ENCODE data around the gene WDR4.
"Not testable (repeated sequence)": the region's sequence is repeated elsewhere in the genome, so short reads cannot be mapped to it uniquely, and the experiment has no call there.

WDR4 gene

DNA sequence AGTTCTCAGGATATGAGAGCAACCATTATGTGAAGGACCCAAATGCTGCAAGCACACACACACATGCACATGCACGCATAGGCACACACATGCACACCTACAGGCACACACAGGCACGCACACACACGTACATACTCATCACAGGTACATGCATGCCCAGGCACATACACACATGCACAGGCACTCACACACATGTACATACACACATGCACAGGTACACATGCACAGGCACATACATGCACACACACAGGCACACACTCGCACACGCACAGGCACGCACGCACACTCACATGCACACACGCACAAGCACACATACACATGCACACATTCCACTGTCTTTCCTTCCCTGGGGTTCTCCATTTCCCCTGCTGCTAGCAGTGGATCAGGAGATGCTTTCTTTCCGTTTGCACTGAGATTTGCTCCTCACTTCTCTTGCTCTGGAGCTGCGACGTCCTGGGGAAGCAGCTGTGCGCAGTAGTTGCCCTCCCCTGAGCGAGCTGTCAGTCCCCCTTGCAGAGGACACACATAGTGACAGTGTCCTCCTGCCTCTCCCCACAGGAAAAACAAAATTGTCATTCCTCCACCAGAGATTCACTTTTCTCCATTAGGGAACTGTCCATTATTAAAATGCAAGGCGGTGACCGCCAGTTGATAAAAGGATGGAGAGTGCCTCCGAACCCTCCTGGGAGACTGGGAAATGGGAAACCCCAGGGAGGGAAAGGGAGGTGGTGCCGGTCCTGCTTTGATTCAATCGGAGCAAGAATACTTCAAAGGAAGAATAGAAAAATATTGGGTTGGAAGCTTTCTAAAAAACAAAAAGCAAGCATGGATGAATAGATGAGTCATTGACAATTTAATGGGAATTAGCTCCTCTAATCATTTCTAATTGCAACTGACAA lies 69.5 kb downstream of the WDR4 start:
- no peak for DNase-seq

DNA sequence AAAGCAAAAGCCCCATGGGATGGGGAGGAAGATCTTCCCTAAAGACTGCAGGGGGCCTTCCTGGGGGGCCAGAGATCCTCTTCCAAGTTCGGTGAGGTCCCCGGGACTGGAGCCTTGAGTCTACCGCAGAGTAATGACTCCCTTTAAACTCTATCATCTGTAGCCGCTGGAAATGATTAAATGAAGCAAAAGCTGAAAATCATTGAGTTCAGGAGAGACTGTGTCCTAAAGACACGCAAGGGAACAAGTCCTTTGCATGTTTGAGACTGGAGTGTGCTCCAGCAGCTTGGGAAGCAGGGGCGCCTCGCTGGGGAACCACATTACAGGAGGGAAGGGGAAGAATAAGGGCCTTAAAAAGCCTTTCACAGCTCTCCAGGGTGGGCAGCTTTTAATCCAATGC lies 70.2 kb downstream of the WDR4 start:
- DNase-seq = no peak

DNA sequence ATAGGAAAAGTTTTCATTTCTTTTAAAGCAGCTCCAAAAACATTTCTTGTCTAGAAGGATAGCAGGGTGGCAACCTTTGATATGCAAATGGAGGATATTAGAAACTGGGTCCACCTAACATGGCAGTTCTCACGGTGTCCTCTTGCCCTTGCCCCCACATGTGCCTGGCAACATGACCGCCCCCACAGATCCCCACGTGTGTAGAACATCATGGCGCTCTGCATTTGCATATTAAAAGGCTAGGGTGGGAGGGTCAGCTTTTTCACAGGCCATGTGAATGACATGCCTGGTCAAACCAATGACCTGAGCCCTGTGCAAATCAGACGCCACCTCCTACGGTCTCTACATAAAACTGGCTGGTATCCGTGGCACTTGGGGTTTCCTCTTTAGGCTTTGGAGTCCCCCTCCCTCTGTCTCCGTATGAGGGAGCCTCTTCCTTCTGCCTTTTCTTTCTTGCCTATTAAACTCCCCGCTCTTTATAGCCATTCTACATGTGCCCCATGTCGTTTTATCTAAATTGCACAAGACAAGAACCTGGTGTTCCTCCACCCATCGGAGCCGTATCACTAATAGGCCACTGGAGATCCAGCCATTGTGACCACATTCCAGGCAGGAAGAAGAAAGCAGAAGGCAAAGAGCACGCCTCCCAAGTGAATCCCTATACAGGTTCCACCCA lies 71.3 kb downstream of the WDR4 start:
- peak; percentile 38 for DNase-seq

DNA sequence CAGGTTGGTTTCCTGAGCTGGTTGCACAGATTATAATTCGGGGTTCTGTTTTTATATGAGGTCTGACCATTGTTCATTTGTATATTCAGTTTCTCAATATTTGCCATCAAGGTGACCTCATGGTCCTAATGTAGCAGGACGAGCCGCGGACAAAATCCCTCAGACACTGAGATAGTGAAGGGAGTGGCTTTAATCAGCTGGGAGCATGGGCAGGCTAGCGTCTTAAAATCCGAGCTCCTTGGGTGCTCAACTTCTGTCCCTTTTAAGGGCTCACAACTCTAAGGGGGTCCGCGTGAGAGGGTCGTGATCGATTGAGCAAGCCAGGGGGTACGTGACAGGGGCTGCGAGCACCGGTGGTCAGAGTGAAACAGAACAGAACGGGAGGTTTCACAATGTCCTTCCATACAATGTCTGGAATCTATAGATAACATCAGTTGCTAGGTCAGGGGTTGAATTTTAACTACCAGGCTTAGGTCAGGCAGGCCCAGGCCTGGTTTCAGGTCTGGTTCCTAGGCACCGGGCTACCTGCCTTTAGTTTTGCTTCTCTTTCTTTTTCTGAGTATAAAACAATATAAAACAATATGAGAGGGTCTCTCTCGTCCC lies 71.9 kb downstream of the WDR4 start:
- not testable (repeated sequence) for DNase-seq

DNA sequence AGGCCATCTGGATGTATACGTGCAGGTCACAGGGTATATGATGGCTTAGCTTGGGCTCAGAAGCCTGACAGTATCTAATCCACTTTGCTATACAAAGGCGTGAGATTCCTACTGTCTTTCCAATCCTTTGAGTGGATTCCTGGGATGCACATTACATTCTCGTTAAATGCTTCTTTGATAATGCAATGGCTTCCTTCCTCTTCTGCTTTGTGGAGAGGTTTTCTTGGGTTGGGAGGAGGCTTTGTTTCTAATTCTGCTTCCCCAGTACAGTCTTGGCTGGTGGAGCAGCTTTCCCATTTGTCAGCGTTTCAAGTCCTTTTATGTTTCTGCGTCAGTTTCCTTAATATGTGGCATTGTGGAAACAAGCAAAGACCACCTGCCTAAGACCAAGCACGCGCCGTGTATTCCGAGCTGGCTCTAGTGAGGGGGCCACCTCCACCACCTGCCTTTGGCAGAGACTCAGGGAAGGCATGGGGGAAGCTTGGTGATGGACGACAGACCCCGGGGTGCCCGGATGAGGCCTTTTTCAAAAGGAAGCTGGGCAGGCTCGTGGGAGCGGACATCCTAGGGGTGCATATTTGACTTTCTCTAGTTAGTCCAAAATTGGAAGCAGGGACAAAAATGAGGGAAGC lies 72.7 kb downstream of the WDR4 start:
- no peak for DNase-seq

DNA sequence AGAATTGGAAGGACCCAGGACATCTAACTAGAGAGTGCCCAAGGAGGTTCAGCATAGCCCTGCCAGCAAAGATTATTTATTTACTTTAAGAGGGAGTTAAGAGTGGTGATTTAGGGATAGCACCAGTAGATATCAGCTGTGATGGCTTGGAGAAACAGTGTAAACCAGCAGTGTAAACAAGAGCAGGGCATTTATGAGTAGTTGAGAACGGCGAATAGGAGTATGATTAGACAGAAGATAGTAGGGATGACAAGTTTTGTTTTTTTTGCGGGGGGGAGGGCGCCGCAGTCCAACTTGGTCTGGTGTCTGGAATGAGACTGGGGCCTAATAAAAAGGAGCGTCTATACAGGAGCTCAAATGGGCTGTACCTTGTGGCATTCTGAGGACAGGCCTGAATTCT lies 77.7 kb downstream of the WDR4 start:
- not testable (repeated sequence) for DNase-seq

DNA sequence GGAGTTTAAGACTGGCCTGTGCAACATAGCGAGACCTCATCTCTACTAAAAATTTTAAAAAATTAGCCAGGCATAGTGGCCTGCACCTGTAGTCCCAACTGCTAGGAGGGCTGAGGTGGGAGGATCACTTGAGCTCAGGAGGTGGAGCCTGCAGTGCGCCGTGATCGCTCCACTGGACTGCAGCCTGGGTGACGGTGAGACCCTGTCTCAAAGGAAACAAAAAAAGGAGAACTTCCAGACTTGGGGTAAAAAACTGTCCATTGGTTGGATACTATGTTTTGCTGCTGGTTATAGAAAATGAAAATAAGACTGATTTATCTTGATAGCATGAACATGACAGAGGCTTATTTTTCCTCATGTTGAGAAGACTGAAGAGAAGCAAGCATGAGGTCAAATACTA lies 79.4 kb downstream of the WDR4 start:
- DNase-seq = no peak

DNA sequence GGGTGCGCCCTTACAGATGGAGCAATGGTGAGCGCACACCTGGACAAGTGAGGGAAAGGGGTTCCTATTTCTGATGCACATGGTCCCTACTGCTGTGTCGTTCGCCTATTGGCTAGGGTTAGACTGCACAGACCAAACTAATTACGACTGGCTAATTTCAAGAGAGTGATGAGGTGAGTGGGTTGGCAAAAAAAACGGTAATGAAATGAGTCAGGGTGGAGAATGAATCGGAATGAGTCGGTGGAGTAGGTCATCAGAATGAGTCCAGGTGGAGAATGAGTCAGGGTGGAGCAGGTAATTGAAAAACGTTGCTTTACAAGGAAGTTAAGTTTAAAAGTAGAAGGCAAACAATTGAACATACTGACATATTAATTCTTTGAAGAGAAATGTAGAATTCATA lies 79.8 kb downstream of the WDR4 start:
- DNase-seq = no peak

All from GDM1 (cell line).